K562 (cell line): ENCODE results near the gene VSNL1. TPM values are rescaled to one million over a fixed set of nuclear protein-coding genes. Genes with fewer than 3 reads are reported as not detected.

Experiments used
- ATAC-seq: fragments of 200-7000 bp; cut with Tn5 transposase; 3 replicates; pipeline ENCODE4 v1.9.1; 2020; ENCODE audit warnings: moderate library complexity
- BruUV-seq: library from RNA; stranded (reverse); fragments of 400-500 nt; replicated peaks from 2 replicates; lab custom pipeline; 2021; lab: Mats Ljungman, UMichigan
- CTCF ChIA-PET: fragments of 300-600 bp; formaldehyde crosslinking; extraction: SDS; loops from one replicate; lab custom pipeline; 2021; ENCODE audit warnings: low intra/inter-chr PET ratio; lab: Yijun Ruan, JAX
- POLR2A ChIA-PET: fragments of 300-600, 350-650 bp; sonication (Branson Sonifier 250); formaldehyde crosslinking; extraction: SDS; loops from one replicate; lab custom pipeline; 2021; ENCODE audit warnings: antibody characterized with exemption, inconsistent platforms; lab: Yijun Ruan, JAX
- DNase-seq, 4 experiments: peaks; one replicate each; pipeline versions ENCODE4 v3.0.0 to v3.0.0-alpha.2; 2011 to 2018; ENCODE audit warnings: low spot score in 3 of 4, mixed read lengths in 3 of 4; ENCODE audit errors: extremely low read depth in 1 of 4
- FAIRE-seq: peaks from 2 replicates; lab custom pipeline; 2011; peaks lifted over from hg19 to GRCh38; lab: Jason Lieb, UNC
- H2AFZ ChIP-seq: 2 replicates; pipeline ENCODE4 v1.6.0; 2011; ENCODE audit warnings: low read depth, low read length, control low read depth, inconsistent platforms
- H3K27ac ChIP-seq: fragments of 200-600 bp; 3 replicates; pipeline ENCODE4 v1.8.0; 2011; ENCODE audit warnings: low read depth, mild to moderate bottlenecking, control low read depth, inconsistent platforms, low read length, moderate library complexity, mixed read lengths; ENCODE audit errors: extremely low read depth
- H3K27me3 ChIP-seq, 2 experiments: fragments of 300-600 bp in 1 of 2; 2 replicates in 1 of 2; 3 replicates in 1 of 2; pipeline versions ENCODE4 v1.6.0 to v1.8.0; 2011; ENCODE audit warnings: inconsistent platforms in 2 of 2, low read length in 2 of 2, mild to moderate bottlenecking in 1 of 2, mixed read lengths in 1 of 2, moderate library complexity in 1 of 2; ENCODE audit not compliant: control insufficient read depth in 2 of 2, insufficient read depth in 2 of 2
- H3K36me3 ChIP-seq: fragments of 300-600 bp; 3 replicates; pipeline ENCODE4 v1.8.0; 2011; ENCODE audit warnings: mild to moderate bottlenecking, low read length, inconsistent platforms; ENCODE audit not compliant: control insufficient read depth, insufficient read depth
- H3K4me1 ChIP-seq, 2 experiments: fragments of 200-600 bp in 1 of 2; replicated peaks in 1 of 2; 2 replicates in 1 of 2; 3 replicates in 1 of 2; pipeline versions ENCODE4 v1.5.1 to v1.8.0; 2011; ENCODE audit warnings: inconsistent platforms in 2 of 2, low read length in 2 of 2, mild to moderate bottlenecking in 1 of 2, mixed read lengths in 1 of 2, moderate library complexity in 1 of 2; ENCODE audit not compliant: control insufficient read depth in 2 of 2, insufficient read depth in 2 of 2
- H3K4me2 ChIP-seq: 2 replicates; pipeline ENCODE4 v1.6.1; 2011; ENCODE audit warnings: low read length, control low read depth, inconsistent platforms, mixed read lengths; ENCODE audit not compliant: insufficient read depth
- H3K4me3 ChIP-seq: fragments of 200-600 bp; sonication (generic), shearing (Covaris generic); 2 replicates; pipeline ENCODE4 v1.5.1; 2016; ENCODE audit warnings: control low read depth, inconsistent platforms
- H3K79me2 ChIP-seq: fragments of 200-600 bp; 3 replicates; pipeline ENCODE4 v1.8.0; 2011; ENCODE audit warnings: low read length, inconsistent platforms; ENCODE audit not compliant: control insufficient read depth, insufficient read depth
- H3K9ac ChIP-seq, 2 experiments: 2 replicates each; pipeline versions ENCODE4 v1.6.0 to v1.6.1; 2011; ENCODE audit warnings: low read depth in 2 of 2, low read length in 2 of 2, control low read depth in 1 of 2, inconsistent platforms in 1 of 2, mild to moderate bottlenecking in 1 of 2, mixed read lengths in 1 of 2; ENCODE audit not compliant: insufficient read depth in 1 of 2
- H3K9me1 ChIP-seq: one replicate; pipeline ENCODE4 v1.6.0; 2011; ENCODE audit warnings: inconsistent platforms, mild to moderate bottlenecking, low read length, moderate library complexity; ENCODE audit not compliant: control insufficient read depth, insufficient read depth
- H3K9me3 ChIP-seq: replicated peaks from 2 replicates; pipeline ENCODE4 v1.5.1; 2011; ENCODE audit warnings: low read depth, low read length, inconsistent platforms; ENCODE audit not compliant: control insufficient read depth, insufficient read depth
- H4K20me1 ChIP-seq: replicated peaks from 2 replicates; pipeline ENCODE4 v1.6.1; 2011; ENCODE audit warnings: low read length, inconsistent platforms, mixed read lengths; ENCODE audit not compliant: control insufficient read depth, insufficient read depth
- ARHGAP35 ChIP-seq: fragments of 450-650 bp; IDR thresholded peaks from 2 replicates; pipeline ENCODE4 v1.6.1; 2018; ENCODE audit not compliant: partially characterized antibody
- BMI1 ChIP-seq: fragments of 150-350 bp; IDR thresholded peaks from 2 replicates; pipeline ENCODE4 v1.6.1; 2014; ENCODE audit warnings: low read length
- CBX8 ChIP-seq: fragments of 200-600 bp; sonication (generic); IDR thresholded peaks from 2 replicates; pipeline ENCODE4 v1.6.1; 2012; ENCODE audit warnings: borderline replicate concordance, mixed run types, low read depth, mild to moderate bottlenecking, moderate library complexity, mixed read lengths, low read length, control low read depth, inconsistent platforms; ENCODE audit not compliant: poor library complexity, severe bottlenecking; ENCODE audit errors: extremely low read depth
- E2F3 ChIP-seq: fragments of 250-450 bp; sonication (Bioruptor Pico); IDR thresholded peaks from 2 replicates; pipeline ENCODE4 v1.4.0; 2020; ENCODE audit warnings: mild to moderate bottlenecking
- ESRRB ChIP-seq: fragments of 250-450 bp; sonication (Bioruptor Pico); IDR thresholded peaks from 2 replicates; pipeline ENCODE4 v1.5.0; 2020; ENCODE audit warnings: mild to moderate bottlenecking, moderate library complexity, borderline replicate concordance
- FOXJ3 ChIP-seq: sonication (generic); formaldehyde crosslinking; IDR thresholded peaks from 2 replicates; pipeline ENCODE4 v1.4.0; 2020; ENCODE audit warnings: mild to moderate bottlenecking, missing genetic modification reagents
- FOXP1 ChIP-seq: sonication (generic); formaldehyde crosslinking; IDR thresholded peaks from 2 replicates; pipeline ENCODE4 v1.8.0; 2022; ENCODE audit warnings: mild to moderate bottlenecking, missing genetic modification reagents
- GABPB2 ChIP-seq: fragments of 250-450 bp; sonication (Bioruptor Pico); conservative IDR thresholded peaks from 2 replicates; pipeline ENCODE4 v1.5.1; 2021; ENCODE audit warnings: mild to moderate bottlenecking
- HLTF ChIP-seq: fragments of 450-650 bp; IDR thresholded peaks from 2 replicates; pipeline ENCODE4 v1.6.1; 2016
- KDM1A ChIP-seq, 2 experiments: fragments of 450-650 bp; IDR thresholded peaks; 2 replicates each; pipeline ENCODE4 v1.6.1; 2016; ENCODE audit warnings: mild to moderate bottlenecking in 2 of 2
- MTA2 ChIP-seq: fragments of 450-650 bp; IDR thresholded peaks from 2 replicates; pipeline ENCODE4 v1.6.1; 2016; ENCODE audit warnings: low read depth
- SREBF2 ChIP-seq: sonication (generic); formaldehyde crosslinking; IDR thresholded peaks from 2 replicates; pipeline ENCODE4 v1.4.0; 2020; ENCODE audit warnings: mild to moderate bottlenecking, missing genetic modification reagents
- TFE3 ChIP-seq: fragments of 450-650 bp; formaldehyde crosslinking; IDR thresholded peaks from 2 replicates; pipeline ENCODE4 v1.4.0; 2020; ENCODE audit warnings: mild to moderate bottlenecking, mixed read lengths
- ZC3H4 ChIP-seq: sonication (generic); formaldehyde crosslinking; IDR thresholded peaks from 2 replicates; pipeline ENCODE4 v1.9.0; 2021; ENCODE audit warnings: missing genetic modification reagents, borderline replicate concordance
- ZNF274 ChIP-seq: IDR thresholded peaks from 2 replicates; pipeline ENCODE4 v1.6.1; 2011; ENCODE audit warnings: low read depth, mild to moderate bottlenecking, low read length, moderate library complexity, borderline replicate concordance
- WGBS: fragments of 100-300 bp; shearing (Covaris generic); methylation state at CpG from one replicate; pipeline ENCODE4 v1.1.6; 2016; ENCODE audit warnings: low coverage, mixed read lengths; ENCODE audit not compliant: insufficient coverage; ENCODE audit errors: missing lambda C conversion rate; 5-methylcytosine and 5-hydroxymethylcytosine counted together
- in situ Hi-C: fragments of 300-500 bp; cut with MboI; formaldehyde crosslinking; loops from 4 replicates; pipeline ENCODE4 v1.15.0; 2018; ENCODE audit warnings: inconsistent platforms, mixed read lengths
- intact Hi-C: fragments of 100-400 bp; cut with micrococcal nuclease; formaldehyde crosslinking; loops from 2 replicates; pipeline ENCODE4 v1.14.2; 2022
- polyA plus RNA-seq, 8 experiments: library from polyadenylated mRNA; depleted of rRNA in 4 of 8; stranded (reverse) in 5 of 8; unstranded in 3 of 8; fragments of >200 nt; fragmentation: Nextera tagmentation in 2 of 8; fragmentation: Illumina TruSeq in 1 of 8; extraction: Ambion mirVana in 2 of 8; extraction: Trizol in 1 of 8; gene quantifications; 2 replicates each; pipeline versions ENCODE4 v1.2.1 to v1.2.3, GENCODE V29; 2011 to 2014; ENCODE audit warnings: inconsistent platforms in 1 of 8, missing spikeins in 1 of 8
- total RNA-seq, 7 experiments: library from RNA; depleted of rRNA in 6 of 7; stranded (reverse); fragments of >200 nt in 6 of 7; fragmentation: Illumina TruSeq in 2 of 7; extraction: Trizol in 2 of 7; gene quantifications; 2 replicates each; pipeline versions ENCODE4 v1.2.1 to v1.2.3, GENCODE V29; 2011 to 2021; ENCODE audit warnings: low replicate concordance in 1 of 7

VSNL1 gene
- total and polyA plus RNA-seq, 9 of the 15 experiments (the other 6 are each of a cell fraction or from before 2014, with no cell fraction given) = 0.20 TPM; not detected in 8

- no peak overlapping the region for H3K4me3 ChIP-seq
- ChIA-PET POLR2A (no interaction called here), CTCF (no interaction called here)
- in situ Hi-C loops = no loop called here
- no peak overlapping the region for H3K27ac ChIP-seq
- BruUV-seq = no TSS peak
- FAIRE-seq (no peak), DNase-seq (no peak), ATAC-seq (no peak)
- H3K9me1 ChIP-seq = no peaks in the 10 kb centered on the region
- intact Hi-C loops = no loop called here
- no peak overlapping the region for H2AFZ ChIP-seq
- no peak overlapping the region for H3K4me2 ChIP-seq
- TF ChIP-seq GABPB2 (CRISPR knock-in tag) (no peak), ARHGAP35 (no peak), TFE3 (CRISPR knock-in tag) (no peak), ESRRB (CRISPR knock-in tag) (no peak), HLTF (no peak), KDM1A (IDR thresholded peaks at IDR 0.05) (no peak), ZNF274 (no peak), E2F3 (CRISPR knock-in tag) (no peak), SREBF2 (no peak), MTA2 (no peak), FOXJ3 (CRISPR knock-in tag) (no peak), CBX8 (no peak), BMI1 (no peak), ZC3H4 (CRISPR knock-in tag) (no peak), FOXP1 (CRISPR knock-in tag) (no peak)
- no peaks in the 10 kb centered on the region for H3K79me2 ChIP-seq
- WGBS = 8% methylated on average over 1 of the region's 1 CpG
- no peak overlapping the region for H3K9ac ChIP-seq
- H3K27me3 ChIP-seq = peaks cover 8 to 24% of the 10 kb centered on the region in 2 experiments; a peak in 4 of 5 replicates
- H4K20me1 ChIP-seq = no peaks in the 10 kb centered on the region
- no peaks in the 10 kb centered on the region for H3K9me3 ChIP-seq
- no peaks in the 10 kb centered on the region for H3K4me1 ChIP-seq
- no peaks in the 10 kb centered on the region for H3K36me3 ChIP-seq
These were observed 75.3 kb downstream of the VSNL1 start for GRCh38 chr2:17615728-17616351.
